CD4-positive, alpha-beta T cell treated with Interleukin-6 for 4 hours (primary cell): ENCODE data around the gene KLF3.
"Not testable (repeated sequence)": the region's sequence is repeated elsewhere in the genome, so short reads cannot be mapped to it uniquely, and the experiment has no call there.

Source experiments
- DNase-seq: peaks from one replicate; pipeline ENCODE4 v3.0.0-alpha.2; 2020; ENCODE audit warnings: mixed read lengths

KLF3 gene

DNA sequence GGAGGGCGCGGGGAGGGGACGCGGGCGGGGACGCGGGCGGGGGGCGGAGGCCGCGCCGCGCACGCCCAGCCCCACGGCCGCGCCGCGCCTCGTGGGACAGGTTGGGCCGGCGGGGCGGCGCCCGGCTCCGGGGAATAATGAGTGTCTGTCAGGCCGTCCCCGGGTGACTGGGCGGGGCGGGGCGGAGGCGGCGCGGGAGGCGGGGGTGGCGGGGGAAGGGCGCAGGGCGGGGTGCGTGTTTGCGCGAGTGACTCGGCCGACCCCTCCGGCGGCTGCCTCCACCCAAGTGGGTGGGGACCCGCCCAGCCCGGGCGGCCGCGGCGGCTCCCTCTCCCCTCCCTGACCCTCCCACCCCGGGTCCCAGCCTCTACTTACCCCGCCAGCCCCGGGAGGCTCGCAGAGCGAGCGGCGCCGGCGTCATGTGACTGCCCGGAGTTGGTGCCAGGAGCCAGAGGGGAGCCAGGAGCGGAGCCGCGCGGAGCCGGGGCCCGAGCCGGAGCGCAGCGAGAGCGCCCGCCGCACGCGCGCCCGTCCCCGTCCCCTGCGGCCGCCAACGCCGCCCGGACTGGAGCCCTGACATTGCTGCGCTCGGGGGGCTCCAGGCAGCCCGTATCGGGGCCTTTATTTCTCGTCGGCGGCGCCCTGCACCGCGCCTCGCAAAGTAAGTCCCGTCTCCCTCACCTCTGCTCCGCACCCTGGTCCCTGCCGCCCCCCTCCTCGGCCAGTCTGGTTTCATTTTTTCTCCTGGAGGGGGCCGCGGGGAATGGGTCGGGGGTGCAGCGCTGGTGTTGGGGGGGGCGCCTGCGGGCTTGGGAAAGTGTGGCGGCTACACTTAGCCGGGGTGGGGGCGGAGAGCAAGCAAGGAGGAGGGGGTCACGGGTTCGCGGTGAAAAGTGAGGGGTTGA, at the start of gene KLF3:
Gene KLF3, plus strand, starts transcription at position 399 of the 905 bp plus-strand sequence. CDS start 16,427 bp downstream, outside the sequence.
- peak; percentile 98 for DNase-seq

DNA sequence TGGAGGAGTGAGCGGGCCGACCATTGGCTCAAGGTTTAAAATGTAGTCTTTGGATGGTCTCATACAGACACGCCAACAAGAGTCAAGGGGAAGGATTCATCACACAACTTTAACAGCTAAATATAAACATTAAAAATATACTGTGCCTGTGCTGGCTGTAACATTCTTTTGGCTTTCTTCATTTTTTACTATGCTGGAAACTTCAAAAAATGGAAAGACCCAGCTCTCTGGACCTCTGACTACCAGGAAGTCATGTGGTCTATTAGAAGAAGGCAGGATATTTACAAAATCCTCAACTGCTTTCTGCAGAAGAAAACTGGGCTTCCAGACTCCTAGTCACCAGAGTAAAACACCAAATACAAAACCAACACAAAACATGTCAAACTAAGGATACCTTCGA, 49.8 kb upstream of the KLF3 start:
- no peak for DNase-seq

DNA sequence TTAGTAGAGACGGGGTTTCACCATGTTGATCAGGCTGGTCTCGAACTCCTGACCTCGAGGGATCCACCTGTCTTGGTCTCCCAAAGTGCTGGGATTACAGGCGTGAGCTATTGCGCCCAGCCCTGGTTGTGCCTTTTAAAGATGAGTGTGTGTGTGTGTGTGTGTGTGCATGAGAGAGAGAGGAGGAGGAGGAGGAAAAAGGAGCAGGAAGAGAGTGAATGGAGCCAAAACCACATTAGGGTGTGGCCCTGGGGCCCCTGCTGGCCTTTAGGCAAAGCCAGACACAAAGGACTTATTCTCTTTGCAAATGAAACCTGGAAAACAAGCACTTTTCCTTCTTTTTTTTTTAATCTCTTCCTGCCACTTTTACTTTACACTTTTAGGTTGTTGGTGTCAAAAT, 48.2 kb upstream of the KLF3 start:
- DNase-seq: no peak

DNA sequence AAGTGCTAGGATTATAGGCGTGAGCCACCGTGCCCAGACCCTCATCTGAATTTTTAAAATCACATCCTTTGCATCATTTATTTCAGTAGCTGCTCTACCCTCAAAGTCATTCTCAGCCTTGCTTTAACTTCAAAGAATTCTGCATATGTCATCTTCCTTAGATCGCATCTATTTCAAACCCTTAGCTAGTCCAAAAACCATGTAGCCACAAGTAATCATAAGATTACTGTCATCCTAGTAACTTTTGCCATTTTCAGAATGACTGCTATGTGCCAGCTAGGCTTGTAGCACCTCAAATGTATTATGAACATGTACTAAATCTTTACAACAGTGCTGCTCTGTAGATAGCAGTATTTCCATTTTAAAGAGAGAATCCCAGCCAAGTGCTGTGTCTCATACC, 45.5 kb upstream of the KLF3 start:
- no peak for DNase-seq

DNA sequence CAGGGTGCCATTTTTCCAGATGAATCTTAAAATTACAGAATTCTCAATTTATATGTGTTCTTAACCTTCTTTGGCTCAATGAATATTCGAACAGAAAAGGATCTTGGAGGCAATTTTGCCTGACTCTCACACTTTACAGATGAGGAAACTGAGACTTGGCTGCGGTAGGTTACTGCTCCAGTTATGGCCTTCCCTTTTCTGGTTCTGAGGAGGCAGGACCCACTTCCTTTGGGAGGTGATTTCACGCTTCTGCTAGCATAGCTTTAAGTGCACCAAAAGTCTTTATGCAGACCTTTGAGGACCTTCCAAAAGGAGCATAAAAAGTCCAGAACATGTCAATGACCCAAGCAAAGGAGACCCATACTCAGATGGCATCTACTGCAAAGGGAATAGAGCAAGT, 44.7 kb upstream of the KLF3 start:
- DNase-seq: no peak

DNA sequence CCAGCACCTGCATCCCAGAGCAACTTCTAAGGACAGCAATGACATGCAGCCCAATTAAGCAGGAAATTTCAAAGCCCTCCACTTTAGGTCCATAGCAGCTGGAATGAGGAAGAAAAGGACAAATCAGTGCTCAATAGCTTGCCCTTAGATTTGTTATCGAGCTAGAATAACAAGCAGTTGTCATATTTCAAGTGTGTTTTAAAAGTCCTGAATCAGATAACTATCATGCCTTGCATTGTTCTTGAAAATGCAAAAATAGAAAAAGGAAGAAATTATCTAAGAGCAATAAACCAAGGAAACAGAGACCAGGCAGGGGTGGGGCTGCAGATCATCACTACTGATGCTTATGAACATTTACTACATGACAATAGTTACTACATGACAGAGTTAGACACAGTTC, 43.9 kb upstream of the KLF3 start:
- no peak for DNase-seq

DNA sequence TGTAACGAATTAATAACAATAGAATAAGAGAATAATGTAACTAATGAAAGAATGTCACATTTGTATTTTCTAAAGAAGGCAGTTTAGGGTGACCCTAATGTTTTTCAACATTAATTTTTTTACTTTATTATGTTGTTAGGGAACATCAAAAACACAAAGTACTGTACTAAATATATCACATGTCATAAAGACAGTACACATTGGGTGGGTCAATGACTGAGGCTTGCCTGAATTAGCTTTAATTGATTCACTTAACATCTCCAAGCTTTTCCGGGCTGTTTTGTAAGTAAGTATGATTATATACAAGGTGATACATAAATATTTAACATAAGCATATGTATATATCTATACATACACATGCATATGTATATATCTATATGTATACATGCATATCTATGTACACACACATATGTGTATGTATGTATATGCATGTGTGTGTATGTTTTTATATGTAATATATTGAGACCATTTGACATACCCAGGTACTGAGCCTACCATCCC, 43.4 kb upstream of the KLF3 start:
- DNase-seq: no peak

DNA sequence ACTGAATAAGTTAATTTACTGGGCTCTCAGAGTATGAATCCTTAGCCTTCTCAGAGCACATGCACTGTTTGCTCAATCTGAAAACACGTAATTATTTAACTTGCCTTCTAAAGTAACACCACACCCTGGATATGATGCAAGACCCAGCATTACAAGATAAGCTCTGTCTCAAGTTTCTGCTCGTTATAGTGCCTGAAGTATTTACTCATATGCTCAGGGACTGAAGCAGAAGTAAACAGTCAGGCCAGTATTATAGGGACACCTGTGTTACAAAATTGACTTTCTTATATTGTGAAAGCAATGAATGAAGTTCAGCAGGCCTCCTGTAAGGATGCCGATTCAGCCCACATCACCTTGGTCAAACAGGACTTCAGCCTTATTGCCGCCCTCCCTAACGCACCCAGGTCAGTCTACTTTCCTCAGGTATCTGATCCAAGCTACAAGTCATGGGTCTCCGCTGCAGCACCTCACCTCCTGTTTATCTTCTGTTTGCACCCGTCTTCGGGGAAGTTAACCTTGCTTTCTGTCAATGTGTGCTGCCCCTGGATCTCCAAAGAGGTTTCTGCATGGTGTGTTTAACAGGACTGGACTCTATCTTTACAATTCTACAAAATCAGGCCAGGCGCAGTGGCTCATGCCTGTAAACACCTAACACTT, 42.8 kb upstream of the KLF3 start:
- DNase-seq: no peak

DNA sequence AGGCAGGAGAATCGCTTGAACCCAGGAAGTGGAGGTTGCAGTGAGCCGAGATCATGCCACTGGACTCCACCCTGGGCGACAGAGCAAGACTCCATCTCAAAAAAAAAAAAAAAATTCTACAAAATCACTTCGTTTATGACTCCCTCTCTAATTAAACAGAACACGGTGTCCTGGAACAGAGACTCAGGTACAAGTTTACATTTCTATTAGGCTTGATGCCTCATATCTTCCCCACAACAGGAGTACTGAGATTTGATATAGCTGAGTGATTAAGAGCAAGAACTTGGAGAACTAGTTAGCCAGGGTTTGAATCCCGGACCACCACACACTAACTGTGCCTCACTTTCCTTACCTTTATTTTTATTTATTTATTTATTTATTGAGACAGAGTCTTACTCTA, 42.2 kb upstream of the KLF3 start:
- DNase-seq: no peak

DNA sequence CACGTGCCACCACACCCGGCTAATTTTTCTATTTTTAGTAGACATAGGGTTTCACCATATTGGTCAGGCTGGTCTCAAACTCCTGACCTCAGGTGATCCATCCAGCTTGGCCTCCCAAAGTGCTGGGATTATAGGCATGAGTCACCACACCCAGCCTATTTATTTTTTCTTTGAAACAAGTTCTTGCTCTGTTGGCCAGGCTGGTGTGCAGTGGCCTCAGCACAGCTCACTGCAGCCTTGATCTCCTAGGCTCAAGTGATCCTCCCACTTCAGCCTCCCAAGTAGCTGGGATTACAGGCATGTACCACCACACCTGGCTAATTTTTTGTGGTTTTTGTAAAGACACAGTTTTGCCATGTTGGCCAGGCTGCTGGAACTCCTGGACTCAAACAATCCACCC, 41.7 kb upstream of the KLF3 start:
- not testable (repeated sequence) for DNase-seq

DNA sequence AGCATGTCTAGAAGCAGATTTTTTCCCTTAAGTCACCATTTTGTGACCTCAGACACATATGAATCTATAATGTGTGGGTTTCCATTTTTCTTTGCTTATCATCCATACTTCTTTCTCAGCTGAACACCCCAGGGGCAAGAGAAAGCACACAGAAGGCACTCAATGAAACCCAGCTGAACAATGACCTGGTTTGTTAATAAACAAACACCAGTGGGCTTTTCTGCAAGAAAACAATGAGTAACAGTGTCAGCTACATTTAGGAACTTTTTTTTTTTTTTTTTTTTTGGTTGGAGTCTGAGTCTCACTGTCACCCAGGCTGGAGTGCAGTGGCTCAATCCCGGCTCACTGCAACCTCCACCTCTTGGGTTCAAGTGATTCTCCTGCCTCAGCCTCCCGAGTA, 40.7 kb upstream of the KLF3 start:
- no peak for DNase-seq

DNA sequence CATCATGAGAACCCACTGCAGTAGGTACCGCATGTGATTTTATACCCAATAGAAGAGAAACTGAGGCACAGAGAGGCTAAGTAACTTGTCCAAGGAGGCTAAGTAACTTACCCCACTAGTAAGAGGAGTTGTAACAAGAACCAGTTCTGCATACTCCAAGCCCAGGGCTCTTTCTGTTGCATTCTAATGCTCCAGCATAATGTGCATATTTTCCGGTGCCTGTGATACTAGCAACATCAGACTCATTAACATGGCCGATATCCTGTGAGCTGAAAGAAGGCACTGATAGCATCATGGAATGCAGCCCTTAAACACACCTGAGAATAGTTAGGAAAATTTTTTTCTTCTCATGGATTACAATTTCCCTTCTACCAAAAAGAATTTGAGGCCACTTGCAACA, 39.7 kb upstream of the KLF3 start:
- no peak for DNase-seq

DNA sequence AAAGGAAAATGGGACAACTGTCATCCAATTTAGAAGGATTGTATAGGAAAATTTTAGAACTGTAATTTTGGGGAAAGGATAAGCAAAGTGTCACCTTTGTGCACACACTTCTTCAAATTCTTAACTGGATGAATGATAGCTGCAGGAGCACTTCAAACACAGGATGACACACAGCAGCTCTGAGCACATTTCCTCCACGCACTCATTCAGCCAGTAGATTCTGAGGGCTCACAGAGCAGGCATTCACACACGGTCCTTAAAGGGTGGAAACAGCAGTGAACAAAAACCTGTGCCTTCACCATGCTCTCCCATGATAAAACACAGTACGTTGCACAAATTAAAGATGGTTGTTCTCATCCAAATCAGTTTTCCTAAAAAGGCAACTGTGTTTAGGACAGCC, 38.5 kb upstream of the KLF3 start:
- peak; percentile 46 for DNase-seq

DNA sequence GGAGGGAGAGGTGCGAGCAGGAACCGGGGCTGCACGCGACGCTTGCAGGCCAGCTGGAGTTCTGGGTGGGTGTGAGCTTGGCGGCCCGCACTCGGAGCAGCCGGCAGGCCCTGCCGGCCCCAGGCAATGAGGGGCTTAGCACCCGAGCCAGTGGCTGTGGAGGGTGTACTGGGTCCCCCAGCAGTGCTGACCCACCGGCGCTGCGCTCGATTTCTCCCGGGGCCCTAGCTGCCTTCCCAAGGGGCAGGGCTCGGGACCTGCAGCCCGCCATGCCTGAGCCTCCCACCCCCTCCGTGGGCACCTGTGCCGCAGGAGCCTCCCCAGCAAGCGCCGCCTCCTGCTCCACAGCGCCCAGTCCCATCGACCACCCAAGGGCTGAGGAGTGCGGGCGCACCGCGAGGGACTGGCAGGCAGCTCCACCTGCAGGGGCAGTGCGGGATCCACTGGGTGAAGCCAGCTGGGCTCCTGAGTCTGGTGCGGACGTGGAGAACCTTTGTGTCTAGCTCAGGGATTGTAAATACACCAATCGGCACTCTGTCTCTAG, 37.0 kb upstream of the KLF3 start:
- not testable (repeated sequence) for DNase-seq

DNA sequence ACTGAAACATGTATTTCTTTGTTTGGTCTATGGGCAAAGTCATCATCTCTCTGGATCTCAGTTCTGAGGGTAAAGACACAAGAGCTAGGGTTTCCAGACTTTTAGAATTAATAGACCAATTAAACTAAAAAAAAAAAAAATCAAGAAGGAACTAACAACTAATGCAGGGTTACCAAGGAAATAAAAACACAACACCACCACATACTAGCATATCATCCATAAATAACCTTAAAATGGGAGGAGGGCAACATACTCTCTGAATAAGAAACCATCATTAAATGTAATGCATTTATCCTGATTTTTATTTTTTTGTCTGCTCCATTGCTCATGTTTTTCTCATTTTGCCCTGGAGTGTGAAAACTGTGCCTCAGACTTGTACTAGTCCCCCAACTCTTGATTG, 33.5 kb upstream of the KLF3 start:
- DNase-seq: no peak

DNA sequence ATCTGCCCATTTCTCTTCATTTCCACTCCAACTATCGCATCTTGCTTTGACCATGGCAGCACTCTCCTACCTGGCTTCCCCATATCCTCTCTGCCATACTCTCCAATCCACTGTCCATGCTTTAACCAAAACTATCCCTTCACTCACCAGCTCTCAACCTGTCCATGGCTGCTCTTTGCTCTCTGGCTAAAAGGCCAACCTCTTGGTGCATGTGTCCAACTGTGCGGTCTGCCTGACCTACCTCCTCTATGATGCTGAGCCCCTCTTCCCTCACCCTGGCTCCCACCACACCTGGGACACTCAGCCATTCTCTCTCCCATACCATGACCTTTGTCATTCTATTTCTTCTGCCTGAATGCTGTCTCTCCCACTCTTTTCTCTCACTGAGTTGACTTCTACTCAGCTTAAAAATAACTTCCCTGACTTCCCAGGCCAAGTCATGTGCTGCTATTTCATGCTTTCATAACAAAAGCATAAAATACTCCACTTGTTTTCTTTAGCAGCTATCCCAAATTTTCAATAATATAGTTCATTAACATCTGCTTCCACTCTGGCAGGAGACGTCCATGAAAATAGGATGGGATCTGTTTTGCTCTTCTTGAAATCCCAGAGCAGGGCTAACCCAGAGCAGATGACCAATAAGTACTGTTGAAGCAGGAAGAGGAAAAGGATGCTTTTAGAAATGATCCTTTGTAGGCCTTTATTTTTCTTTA, 29.8 kb upstream of the KLF3 start:
- DNase-seq: no peak

DNA sequence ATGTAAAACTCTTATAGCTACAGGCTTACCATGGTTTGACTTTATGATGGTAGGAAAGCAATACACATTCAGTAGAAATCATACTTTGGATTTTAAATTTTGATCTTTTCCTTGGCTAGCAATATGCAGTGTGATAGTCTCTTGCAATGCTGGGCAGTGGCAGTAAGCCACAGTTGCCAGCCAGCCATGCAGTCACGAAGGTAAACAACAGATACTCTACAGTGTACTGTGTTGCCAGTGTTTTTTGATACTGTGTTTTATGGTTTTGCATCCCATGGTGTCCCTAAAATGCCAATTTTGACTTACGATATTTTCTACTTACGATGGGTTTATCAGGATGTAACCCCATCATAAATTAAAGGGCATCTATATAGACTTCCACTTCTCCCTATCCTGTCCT, 24.8 kb upstream of the KLF3 start:
- DNase-seq: no peak

DNA sequence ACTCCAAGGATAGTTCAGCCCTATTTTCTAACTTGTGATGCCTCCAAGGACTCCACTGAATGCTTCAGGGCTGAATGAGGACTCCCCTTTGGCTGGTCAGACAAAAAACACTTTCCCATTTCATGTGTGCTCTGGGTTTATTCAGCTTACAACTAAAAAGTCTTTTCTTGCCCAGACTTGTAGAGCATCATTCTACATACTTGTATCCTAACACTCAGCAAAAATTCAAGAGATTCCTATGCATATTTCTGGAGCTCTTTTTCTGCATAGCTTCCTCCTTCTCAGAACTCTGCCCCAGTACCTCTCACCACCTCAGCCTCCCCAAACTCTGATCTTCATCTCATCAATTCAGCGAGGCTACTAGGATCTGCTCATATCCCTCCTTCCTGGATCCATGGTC, 22.2 kb upstream of the KLF3 start:
- no peak for DNase-seq

DNA sequence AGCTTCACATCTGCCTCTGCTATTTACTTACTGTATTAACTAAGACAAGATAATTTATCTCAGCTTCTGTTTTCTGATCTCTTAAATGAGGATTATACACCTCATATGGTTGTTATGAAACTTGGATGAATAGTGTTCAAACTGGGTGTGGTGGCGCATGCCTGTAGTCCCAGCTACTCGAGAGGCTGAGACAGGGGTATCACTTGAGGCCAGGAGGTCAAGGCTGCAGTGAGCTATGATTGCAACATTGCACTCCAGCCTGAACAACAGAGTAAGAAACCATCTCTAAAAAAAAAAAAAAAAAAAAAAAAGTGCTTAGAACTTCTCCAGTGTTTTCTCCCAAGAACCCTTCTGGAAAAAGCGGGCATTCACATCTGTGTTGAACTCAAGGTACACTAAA, 19.8 kb upstream of the KLF3 start:
- DNase-seq: no peak

DNA sequence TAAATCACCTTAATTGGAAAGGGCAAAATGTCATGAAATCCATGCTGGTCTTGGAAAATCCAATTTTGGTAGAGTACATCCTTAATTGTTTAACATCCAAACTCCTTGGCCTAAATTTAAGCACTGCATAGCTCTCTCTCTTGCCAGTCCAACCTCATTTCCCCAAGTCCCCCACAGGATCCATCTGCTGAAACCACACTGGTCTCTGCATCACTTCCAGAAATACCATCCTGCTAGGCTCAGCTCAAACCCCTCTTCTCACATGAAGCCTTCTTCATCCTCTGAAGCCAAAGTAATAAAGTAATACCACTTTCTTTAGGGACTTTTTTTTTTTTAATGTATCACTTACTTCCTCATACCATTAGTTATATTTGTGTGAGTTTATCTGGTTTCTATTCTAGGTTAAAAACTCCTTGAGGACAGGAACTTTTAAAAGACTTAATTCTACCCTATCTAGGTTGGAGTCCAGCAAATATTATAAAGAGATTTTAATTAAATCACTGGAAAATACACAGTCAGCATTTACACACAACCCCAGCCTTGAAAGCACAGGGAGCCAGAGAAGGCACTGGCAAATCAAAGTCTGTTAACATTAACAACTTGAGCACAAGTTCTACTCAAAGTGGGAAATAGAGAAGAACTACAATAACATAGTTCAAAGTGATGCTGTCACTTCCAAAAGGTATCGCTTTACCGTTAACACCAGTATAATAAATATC, 16.7 kb upstream of the KLF3 start:
- no peak for DNase-seq

DNA sequence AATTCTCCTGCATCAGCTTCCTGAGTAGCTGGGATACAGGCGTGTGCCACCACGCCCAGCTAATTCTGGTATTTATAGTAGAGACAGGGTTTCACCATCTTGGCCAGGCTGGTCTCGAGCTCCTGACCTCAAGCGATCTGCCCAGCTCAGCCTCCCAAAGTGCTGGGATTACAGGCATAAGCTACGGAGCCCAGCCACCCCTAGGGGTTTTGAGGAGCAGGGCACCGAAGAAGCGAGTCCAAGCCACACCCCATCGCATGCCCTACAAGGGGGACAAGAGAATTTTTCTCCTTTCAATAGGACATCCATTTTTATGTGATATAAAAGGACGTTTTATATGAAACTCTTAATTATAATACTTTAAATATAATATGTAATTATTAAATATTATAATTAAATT, 13.9 kb upstream of the KLF3 start:
- DNase-seq: no peak

DNA sequence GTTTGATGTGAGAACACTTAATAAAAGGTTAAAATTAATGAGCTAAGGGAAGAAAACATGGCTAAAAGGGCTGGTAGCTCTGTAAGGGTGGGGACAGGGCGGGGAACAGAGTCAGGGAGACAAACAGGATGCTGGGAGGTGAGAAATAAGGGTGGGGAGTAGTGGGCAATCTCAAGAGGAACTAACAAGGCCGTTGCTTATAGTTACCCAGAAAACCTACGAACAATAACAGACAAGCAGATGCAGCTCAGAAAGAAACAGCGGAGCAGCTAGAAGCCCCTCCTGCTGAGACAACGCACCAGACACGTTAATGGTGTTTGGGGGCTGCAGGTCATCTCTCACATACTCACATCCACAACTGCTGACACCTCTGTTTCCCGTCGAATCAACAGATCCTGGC, 9.7 kb upstream of the KLF3 start:
- DNase-seq: peak; percentile 50

DNA sequence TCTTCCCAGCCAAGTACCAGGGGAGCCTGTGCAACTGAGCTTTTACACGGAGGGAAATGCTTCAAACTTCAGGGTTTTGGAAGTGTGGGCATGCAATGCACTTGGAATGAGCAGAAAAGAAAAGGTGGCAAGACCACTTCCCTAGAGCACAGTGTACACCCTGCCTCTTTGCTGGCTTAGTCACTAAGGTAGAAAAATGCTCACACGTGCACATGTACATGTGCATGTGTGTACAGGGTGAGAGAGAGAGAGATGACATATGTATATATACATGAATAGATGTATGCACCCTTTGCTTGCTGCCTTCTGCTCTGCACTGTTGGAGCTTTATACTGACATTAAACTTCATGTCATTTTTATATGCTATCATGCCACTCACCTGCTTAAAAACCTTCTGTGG, 7.9 kb upstream of the KLF3 start:
- DNase-seq: no peak
